ENCODE results near the gene FABP7. TPM values are rescaled to one million over a fixed set of nuclear protein-coding genes. Genes with fewer than 3 reads are reported as not detected.

FABP7 gene
- total and polyA plus RNA-seq, 3 donors from 2014 or later: not detected

- Histone ChIP-seq H3K36me3 (ENCODE audit: low read depth, missing control alignments) (no peaks in the 10 kb centered on the region), H3K4me1 (no peaks in the 10 kb centered on the region), H3K27ac (no peak overlapping the region), H3K4me3 (no peak overlapping the region), H3K9me3 (no peaks in the 10 kb centered on the region), H3K27me3 (no peaks in the 10 kb centered on the region)
- WGBS, 2 donors: 91 to 95% methylated on average over 7 of the region's 7 CpGs
- no peak for DNase-seq
- intact Hi-C loops (cut with DNase I; ENCODE audit: low total_unique reads): no loop called here
- TF ChIP-seq POLR2A (IDR thresholded peaks at IDR 0.05): no peak
- TF ChIP-seq CTCF (IDR thresholded peaks at IDR 0.05): no peak
These were observed 2.2 kb downstream of the FABP7 start for GRCh38 chr6:122781716-122782115.

GRCh38 chr6:122783401-122783800 is 3.9 kb downstream of the FABP7 start:
- Histone ChIP-seq H3K27me3 (no peaks in the 10 kb centered on the region), H3K27ac (no peak overlapping the region), H3K4me3 (no peak overlapping the region), H3K4me1 (no peaks in the 10 kb centered on the region), H3K36me3 (ENCODE audit: low read depth, missing control alignments) (no peaks in the 10 kb centered on the region), H3K9me3 (no peaks in the 10 kb centered on the region)
- intact Hi-C loops (cut with DNase I; ENCODE audit: low total_unique reads): no loop called here
- no peak for DNase-seq
- 79 to 84% methylated on average over 4 of the region's 4 CpGs for WGBS, 2 donors
- TF ChIP-seq POLR2A (IDR thresholded peaks at IDR 0.05): no peak
- no peak for TF ChIP-seq CTCF (IDR thresholded peaks at IDR 0.05)

- Histone ChIP-seq H3K4me3 (no peak overlapping the region), H3K36me3 (ENCODE audit: low read depth, missing control alignments) (no peaks in the 10 kb centered on the region), H3K27me3 (no peaks in the 10 kb centered on the region), H3K4me1 (peaks cover 6% of the 10 kb centered on the region), H3K27ac (no peak overlapping the region), H3K9me3 (no peaks in the 10 kb centered on the region)
- intact Hi-C loops (cut with DNase I; ENCODE audit: low total_unique reads): no loop called here
- no peak for DNase-seq
- TF ChIP-seq POLR2A (IDR thresholded peaks at IDR 0.05) (no peak), CTCF (IDR thresholded peaks at IDR 0.05) (no peak)
- WGBS, 2 donors: 91 to 96% methylated on average over 1 of the region's 1 CpG
These were observed 6.4 kb downstream of the FABP7 start for GRCh38 chr6:122785891-122786290.

GRCh38 chr6:122787721-122788120 is 8.2 kb downstream of the FABP7 start:
- H3K27ac ChIP-seq: no peak overlapping the region
- TF ChIP-seq CTCF (IDR thresholded peaks at IDR 0.05) (no peak), POLR2A (IDR thresholded peaks at IDR 0.05) (no peak)
- H3K9me3 ChIP-seq: no peaks in the 10 kb centered on the region
- no peak overlapping the region for H3K4me3 ChIP-seq
- H3K27me3 ChIP-seq: no peaks in the 10 kb centered on the region
- no peaks in the 10 kb centered on the region for H3K36me3 ChIP-seq (ENCODE audit: low read depth, missing control alignments)
- peaks cover 6% of the 10 kb centered on the region for H3K4me1 ChIP-seq
- 63 to 72% methylated on average over 4 of the region's 4 CpGs for WGBS, 2 donors
- no peak for DNase-seq
- intact Hi-C loops (cut with DNase I; ENCODE audit: low total_unique reads): no loop called here

- peak overlapping the region in 1 of 2 donors; percentile 94 for H3K27ac ChIP-seq
These were observed 8.7 kb downstream of the FABP7 start for GRCh38 chr6:122788208-122788607.

More at GRCh38 chr6:122788208-122788607, 8.7 kb downstream of the FABP7 start:
- WGBS, 2 donors: 37 to 53% methylated on average over 6 of the region's 6 CpGs
- Histone ChIP-seq H3K36me3 (ENCODE audit: low read depth, missing control alignments) (no peaks in the 10 kb centered on the region), H3K27me3 (no peaks in the 10 kb centered on the region), H3K4me1 (peaks cover 6% of the 10 kb centered on the region), H3K4me3 (no peak overlapping the region), H3K9me3 (no peaks in the 10 kb centered on the region)
- DNase-seq: no peak
- no peak for TF ChIP-seq CTCF (IDR thresholded peaks at IDR 0.05)
- TF ChIP-seq POLR2A (IDR thresholded peaks at IDR 0.05): no peak
- intact Hi-C loops (cut with DNase I; ENCODE audit: low total_unique reads): no loop called here

All from testis (tissue), 3 donors.